ENCODE data around the gene MTUS2. TPM values are rescaled to one million over a fixed set of nuclear protein-coding genes. Genes with fewer than 3 reads are reported as not detected.

MTUS2 gene
- total and polyA plus RNA-seq, 2 experiments from 2014 or later: 0.27 to 0.38 TPM

- no peak overlapping the region for H3K4me3 ChIP-seq
- no peaks in the 10 kb centered on the region for H3K27me3 Mint-ChIP-seq (ENCODE audit: insufficient read depth, low read depth, poor library complexity)
- H3K79me2 ChIP-seq (replicated peaks; ENCODE audit: insufficient read depth): no peaks in the 10 kb centered on the region
- H3K9me3 Mint-ChIP-seq: peaks cover 8% of the 10 kb centered on the region
- H3K36me3 Mint-ChIP-seq (ENCODE audit: low read depth): no peaks in the 10 kb centered on the region; the same call in 2 of the 3 replicates
- no peaks in the 10 kb centered on the region for H3K4me1 Mint-ChIP-seq
- no peak for ATAC-seq
- H2AFZ ChIP-seq: no peak overlapping the region
- no peak overlapping the region for H3K4me3 Mint-ChIP-seq
- H3K4me1 ChIP-seq (ENCODE audit: insufficient read depth): no peaks in the 10 kb centered on the region
- H3K36me3 ChIP-seq (ENCODE audit: insufficient read depth): no peaks in the 10 kb centered on the region
- H3K27me3 ChIP-seq (ENCODE audit: insufficient read depth): no peaks in the 10 kb centered on the region
- no peaks in the 10 kb centered on the region for H4K20me1 ChIP-seq (replicated peaks; ENCODE audit: insufficient read depth)
- no peak for DNase-seq (ENCODE audit: low spot score)
- no peak overlapping the region for H3K4me2 ChIP-seq
- no peaks in the 10 kb centered on the region for H3K9me2 ChIP-seq (ENCODE audit: insufficient read depth)
- H3K27ac ChIP-seq (ENCODE audit: low read depth): no peak overlapping the region
- no peak overlapping the region for H3K27ac Mint-ChIP-seq
- TF ChIP-seq REST (IDR thresholded peaks at IDR 0.05; ENCODE audit: unreplicated experiment) (no peak), EZH2phosphoT487 (IDR thresholded peaks at IDR 0.05; ENCODE audit: unreplicated experiment) (no peak), ZNF462 (CRISPR knock-in tag; IDR thresholded peaks at IDR 0.05) (no peak), NANOG (IDR thresholded peaks at IDR 0.05; ENCODE audit: borderline replicate concordance) (no peak), EZH2 (IDR thresholded peaks at IDR 0.05; ENCODE audit: low read depth, unreplicated experiment) (no peak), STAT1 (IDR thresholded peaks at IDR 0.05; ENCODE audit: unreplicated experiment) (no peak), POLR2AphosphoS5 (IDR thresholded peaks at IDR 0.05; ENCODE audit: low read depth) (no peak), ETS1 (IDR thresholded peaks at IDR 0.05) (no peak), CREB1 (CRISPR knock-in tag; IDR thresholded peaks at IDR 0.05; ENCODE audit: low read depth) (no peak), ZNF114 (CRISPR knock-in tag; IDR thresholded peaks at IDR 0.05) (no peak), ZNF331 (CRISPR knock-in tag; IDR thresholded peaks at IDR 0.05; ENCODE audit: low read depth) (no peak), CTCF (conservative IDR thresholded peaks at IDR 0.05; ENCODE audit: low read depth in 2 of 2) (no peak), JUNB (IDR thresholded peaks at IDR 0.05; ENCODE audit: unreplicated experiment) (no peak)
- no peaks in the 10 kb centered on the region for H3F3A ChIP-seq (replicated peaks; ENCODE audit: low read depth)
These were observed 370.2 kb downstream of the MTUS2 start for GRCh38 chr13:29190298-29190697.
